Uterus (tissue), 2 donors: ENCODE results near the gene TMEM175.

Experiments used
- POLR2A ChIP-seq, 2 donors: fragments of 450-650 bp; IDR thresholded peaks; one replicate each; pipeline ENCODE4 v1.6.1; 2016; ENCODE audit warnings: antibody characterized with exemption in 2 of 2, mild to moderate bottlenecking in 1 of 2, moderate library complexity in 1 of 2
- TF ChIP-seq, protein P1 (sequence below), 4 experiments: fragments of 200-600 bp in 2 of 4; fragments of 450-650 bp in 2 of 4; sonication (generic) in 2 of 4; IDR thresholded peaks; one replicate each; pipeline ENCODE4 v1.5.1; 2016 to 2019; ENCODE audit warnings: antibody characterized with exemption in 4 of 4, mild to moderate bottlenecking in 2 of 4, moderate library complexity in 1 of 4

- TF ChIP-seq POLR2A (IDR thresholded peaks at IDR 0.05), result no peak
- TF ChIP-seq, protein P1, sequence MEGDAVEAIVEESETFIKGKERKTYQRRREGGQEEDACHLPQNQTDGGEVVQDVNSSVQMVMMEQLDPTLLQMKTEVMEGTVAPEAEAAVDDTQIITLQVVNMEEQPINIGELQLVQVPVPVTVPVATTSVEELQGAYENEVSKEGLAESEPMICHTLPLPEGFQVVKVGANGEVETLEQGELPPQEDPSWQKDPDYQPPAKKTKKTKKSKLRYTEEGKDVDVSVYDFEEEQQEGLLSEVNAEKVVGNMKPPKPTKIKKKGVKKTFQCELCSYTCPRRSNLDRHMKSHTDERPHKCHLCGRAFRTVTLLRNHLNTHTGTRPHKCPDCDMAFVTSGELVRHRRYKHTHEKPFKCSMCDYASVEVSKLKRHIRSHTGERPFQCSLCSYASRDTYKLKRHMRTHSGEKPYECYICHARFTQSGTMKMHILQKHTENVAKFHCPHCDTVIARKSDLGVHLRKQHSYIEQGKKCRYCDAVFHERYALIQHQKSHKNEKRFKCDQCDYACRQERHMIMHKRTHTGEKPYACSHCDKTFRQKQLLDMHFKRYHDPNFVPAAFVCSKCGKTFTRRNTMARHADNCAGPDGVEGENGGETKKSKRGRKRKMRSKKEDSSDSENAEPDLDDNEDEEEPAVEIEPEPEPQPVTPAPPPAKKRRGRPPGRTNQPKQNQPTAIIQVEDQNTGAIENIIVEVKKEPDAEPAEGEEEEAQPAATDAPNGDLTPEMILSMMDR (IDR thresholded peaks at IDR 0.05), result no peak
These were observed 28.5 kb downstream of the TMEM175 start for GRCh38 chr4:960636-961350.
